T-helper 2 cell treated with Interferon-gamma antibody and Interleukin-4, amounts not matched to agents 100 ng/mL and 5 ng/mL, for 36 hours (primary cell): Measurements from ENCODE around the gene BCL2L11. TPM values are rescaled to one million over a fixed set of nuclear protein-coding genes. Genes with fewer than 3 reads are reported as not detected.

Experiments
- intact Hi-C: fragments of 100-400 bp; cut with micrococcal nuclease; formaldehyde crosslinking; loops from one replicate; pipeline ENCODE4 v1.15.1; 2023
- total RNA-seq: library from RNA; stranded (reverse); gene quantifications from 2 replicates; pipeline ENCODE4 v1.2.3, GENCODE V29; 2022

Gene BCL2L11
- total RNA-seq, 1 donor from 2014 or later = 18.0 TPM

- intact Hi-C loops = no loop called here
Measured at GRCh38 chr2:111189106-111189505, 68.4 kb downstream of the BCL2L11 start.

GRCh38 chr2:111190816-111191540 lies 70.3 kb downstream of the BCL2L11 start:
- intact Hi-C loops = no loop called here

DNA sequence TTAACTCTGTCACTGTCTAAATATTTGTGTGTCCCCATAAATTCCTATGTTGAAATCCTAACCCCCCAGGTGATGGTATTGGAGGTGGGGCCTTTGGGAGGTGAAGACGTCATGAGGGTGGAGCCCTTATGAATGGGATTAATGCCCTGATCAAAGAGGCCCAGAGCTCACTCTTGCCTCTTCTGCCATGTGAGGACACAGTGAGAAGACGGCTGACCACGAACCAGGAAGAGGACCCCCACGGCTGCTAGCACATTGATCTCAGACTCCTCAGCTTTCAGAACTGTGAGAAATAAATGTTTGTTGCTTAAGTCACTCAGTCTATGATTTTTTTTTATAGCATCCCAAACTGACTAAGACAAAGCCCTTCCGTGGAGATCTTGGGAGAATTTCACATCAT lies 71.2 kb downstream of the BCL2L11 start:
- intact Hi-C loops = no loop called here

- intact Hi-C loops = no loop called here
Measured at GRCh38 chr2:111192776-111193368, 72.2 kb downstream of the BCL2L11 start.

DNA sequence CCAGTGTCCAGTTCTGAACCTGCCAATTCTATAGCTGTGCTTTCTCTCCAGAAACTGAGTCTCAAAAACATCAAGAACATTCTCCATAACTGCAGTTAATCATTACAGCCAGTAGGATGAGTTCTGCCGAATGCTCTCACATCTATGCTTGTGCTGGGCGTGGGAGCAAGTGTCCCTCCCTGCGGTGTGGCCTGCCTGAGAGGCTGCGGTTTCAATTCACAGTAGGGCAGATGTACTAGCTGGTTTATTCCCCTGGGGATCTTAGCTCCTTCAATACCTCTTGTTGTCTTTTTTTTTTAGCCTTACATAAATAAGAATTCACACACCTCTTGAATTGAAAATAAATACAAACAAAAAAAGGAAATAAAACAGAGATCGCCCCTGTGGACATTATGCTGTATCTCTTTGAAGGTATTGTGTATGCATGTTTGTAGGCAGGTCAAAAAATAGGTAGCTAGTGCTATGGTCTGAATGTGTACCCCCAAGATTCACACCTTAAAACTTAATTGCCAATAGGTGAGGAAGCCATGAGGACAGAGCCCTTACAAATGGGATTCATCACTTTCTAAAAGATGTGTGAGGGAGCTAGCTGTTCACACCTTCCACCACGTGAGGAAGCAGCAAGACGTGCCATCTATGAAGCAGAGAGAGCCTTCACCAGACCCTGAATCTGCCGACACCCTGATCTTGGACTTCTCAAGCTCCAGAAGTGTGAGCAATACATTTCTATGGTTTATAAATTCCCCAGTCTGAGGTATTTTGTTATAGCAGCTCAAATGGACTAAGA lies 74.3 kb downstream of the BCL2L11 start:
- intact Hi-C loops = no loop called here

DNA sequence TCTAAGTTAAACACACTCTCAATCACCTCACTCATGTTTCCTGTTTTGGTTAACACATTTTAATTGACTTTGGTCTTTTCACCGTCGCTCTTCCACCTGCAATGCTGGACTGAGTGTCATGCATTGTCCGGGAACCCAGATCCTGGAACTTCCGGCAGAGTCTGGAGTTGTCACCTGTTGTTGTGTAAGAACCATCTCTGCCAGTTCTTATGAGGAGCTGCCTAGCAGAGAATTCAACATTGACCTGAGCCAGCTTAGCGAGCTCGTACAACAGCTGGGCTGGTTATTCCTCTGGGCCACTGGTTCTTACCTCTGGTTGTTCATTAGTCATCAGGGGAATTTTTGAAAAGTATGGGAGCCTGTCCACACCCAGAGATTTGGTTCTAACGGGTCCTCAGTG lies 75.7 kb downstream of the BCL2L11 start:
- intact Hi-C loops = no loop called here

DNA sequence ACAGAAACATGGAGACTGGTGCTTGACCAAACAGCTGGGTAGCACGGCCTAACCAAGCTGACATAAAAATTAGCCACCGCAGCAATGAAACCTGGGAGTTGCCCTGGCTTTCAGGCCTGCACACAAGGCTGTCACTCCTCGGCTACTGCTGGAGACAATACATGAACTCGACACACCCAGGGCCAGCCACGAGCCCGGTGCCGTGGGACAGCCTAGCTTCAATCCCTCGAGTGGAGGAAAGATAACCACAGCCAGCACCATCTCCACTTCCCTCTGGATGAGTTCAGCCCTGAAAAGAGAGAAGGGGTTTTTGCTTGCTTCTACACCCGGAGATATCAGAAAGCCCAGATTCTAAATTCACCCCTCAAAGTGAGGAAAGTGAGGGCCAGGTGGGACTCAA lies 78.0 kb downstream of the BCL2L11 start:
- intact Hi-C loops = no loop called here

- intact Hi-C loops = no loop called here
Measured at GRCh38 chr2:111199840-111200239, 79.1 kb downstream of the BCL2L11 start.

- intact Hi-C loops = no loop called here
Measured at GRCh38 chr2:111200333-111200881, 79.7 kb downstream of the BCL2L11 start.

DNA sequence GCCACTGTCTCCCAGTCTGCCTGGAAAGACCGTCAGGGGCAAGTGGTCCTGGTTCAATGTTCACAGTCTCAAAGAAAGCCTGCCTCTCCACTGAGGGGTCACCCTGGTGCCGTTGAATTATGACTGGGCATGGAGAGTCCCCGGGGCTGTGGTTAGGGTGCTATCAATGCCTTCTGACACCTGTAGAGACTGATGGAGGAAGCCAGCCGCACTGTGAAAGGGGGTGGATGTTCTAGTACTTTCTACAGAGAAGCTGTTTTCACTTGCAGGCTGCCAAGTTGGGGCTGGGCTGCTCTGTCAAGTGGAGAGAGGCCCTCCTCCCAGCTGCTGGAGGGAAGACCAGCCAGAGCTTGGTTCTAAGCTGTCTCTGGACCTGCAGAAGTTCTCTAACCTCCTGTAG lies 80.5 kb downstream of the BCL2L11 start:
- intact Hi-C loops = no loop called here

GRCh38 chr2:111202266-111203040 lies 81.7 kb downstream of the BCL2L11 start:
- intact Hi-C loops = no loop called here

GRCh38 chr2:111204706-111205105 lies 84.0 kb downstream of the BCL2L11 start:
- intact Hi-C loops = no loop called here

GRCh38 chr2:111205774-111206173 lies 85.1 kb downstream of the BCL2L11 start:
- intact Hi-C loops = no loop called here

DNA sequence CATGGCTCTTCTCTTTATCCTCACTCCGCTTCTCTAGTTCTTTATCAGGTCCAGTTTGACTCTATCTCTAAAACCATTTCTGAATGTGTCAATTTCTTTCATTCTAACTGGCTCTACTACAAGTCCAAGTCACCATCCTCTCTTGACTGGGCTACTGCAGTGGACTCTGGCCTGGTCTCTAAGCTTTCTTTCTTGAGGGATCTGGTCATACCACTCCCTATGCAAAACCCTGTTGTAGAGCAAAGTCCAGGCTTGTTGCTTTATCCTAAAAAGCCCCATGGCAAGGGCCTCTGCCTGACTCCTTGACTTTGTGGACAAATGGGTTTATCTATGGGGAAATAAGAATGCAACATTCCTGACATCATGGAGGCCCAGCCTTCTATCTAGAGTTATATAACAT lies 87.1 kb downstream of the BCL2L11 start:
- intact Hi-C loops = no loop called here

- intact Hi-C loops = no loop called here
Measured at GRCh38 chr2:111208639-111209038, 87.9 kb downstream of the BCL2L11 start.

DNA sequence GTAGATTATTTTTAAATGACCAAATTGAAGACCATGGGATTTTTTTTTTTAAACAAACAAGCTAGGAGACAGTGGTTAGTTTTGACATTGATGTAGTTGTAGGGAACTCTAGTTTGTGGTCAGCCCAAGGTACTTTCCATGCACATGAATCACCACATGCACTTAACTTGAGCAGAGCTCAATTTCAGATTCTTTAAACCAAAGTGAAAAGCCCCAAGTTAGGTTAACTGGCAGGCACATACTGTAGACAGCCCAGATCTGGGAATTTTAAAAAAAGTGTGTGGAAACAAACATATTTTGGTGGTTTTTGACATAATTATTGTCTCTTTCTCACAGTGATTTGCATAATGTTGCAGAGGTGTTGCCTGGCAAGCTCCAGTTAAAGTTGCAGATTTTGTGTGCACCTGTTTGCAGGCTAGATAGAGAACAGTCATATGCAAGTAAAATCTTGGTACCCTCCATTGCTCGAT lies 88.4 kb downstream of the BCL2L11 start:
- intact Hi-C loops = no loop called here

DNA sequence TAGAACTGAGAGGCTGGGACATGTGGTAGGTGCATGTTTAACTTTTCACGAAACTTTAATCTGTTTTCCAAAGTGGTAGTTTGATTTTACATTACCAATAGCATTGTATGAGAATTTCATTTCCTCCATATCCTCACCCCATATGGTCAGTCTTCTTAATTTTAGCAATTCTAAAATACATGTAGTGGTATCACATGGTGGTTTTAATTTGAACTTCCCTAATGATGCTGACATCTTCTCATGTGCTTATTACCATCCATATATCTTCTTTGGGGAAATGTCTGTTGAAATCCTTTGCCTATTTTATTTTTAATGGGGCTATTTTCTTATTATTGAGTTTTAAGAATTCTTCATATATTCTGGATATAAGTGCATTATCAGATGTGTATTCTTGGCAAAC lies 89.3 kb downstream of the BCL2L11 start:
- intact Hi-C loops = no loop called here

DNA sequence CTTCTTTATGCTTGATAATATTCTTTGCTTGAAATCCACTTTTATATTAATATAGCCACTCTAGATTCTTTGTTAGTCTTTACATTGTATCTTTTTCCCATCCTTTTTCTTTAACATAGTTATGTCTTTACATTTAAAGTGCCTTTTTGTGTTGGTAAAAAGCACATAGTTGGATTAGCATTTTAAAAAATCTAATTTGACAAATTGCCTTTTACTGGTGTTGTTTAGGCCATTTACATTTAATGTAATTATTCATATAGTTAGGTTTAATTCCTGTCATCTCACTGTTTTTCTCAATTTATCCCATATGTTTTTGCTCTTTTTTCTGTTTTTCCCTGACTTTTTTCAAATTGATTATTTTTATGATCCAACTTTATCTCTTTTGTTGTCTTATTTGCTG lies 93.2 kb downstream of the BCL2L11 start:
- intact Hi-C loops = no loop called here

GRCh38 chr2:111216811-111217652 lies 96.3 kb downstream of the BCL2L11 start:
- intact Hi-C loops = no loop called here
